ENCODE measurements around the gene LYZL2. TPM values are rescaled to one million over a fixed set of nuclear protein-coding genes. Genes with fewer than 3 reads are reported as not detected.

LYZL2 gene
- total RNA-seq, 1 experiment from 2014 or later = not detected

DNA sequence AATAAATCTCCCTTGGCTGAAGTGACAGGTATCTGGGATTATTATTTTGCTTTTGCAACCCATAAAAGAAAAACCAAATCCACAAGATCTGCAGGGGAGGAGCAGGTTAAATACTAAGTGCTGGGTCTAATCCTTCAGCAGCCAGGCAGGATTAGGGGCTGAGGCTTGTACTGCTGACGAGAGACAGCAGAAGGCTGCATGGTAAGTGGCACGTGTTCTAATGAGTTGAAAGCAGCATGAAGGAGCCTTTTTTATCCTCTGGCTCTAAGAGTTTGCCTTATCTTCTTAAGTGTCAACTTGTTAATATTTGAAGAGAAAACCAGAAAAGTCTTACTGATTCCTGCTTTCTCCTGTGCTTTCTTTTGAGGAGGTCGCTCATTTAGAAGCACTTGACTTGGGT, 50.0 kb downstream of the LYZL2 start:
- BruUV-seq (replicated peaks) = no TSS peak
- no peak for DNase-seq
- CTCF ChIA-PET = no interaction called here
- Mint-ChIP-seq H3K27me3 (ENCODE audit: unreplicated experiment) (no peaks in the 10 kb centered on the region), H3K4me3 (ENCODE audit: low read depth, unreplicated experiment) (no peak overlapping the region), H3K4me1 (ENCODE audit: low read depth, unreplicated experiment) (peaks cover 37% of the 10 kb centered on the region), H3K36me3 (ENCODE audit: insufficient read depth, unreplicated experiment) (no peaks in the 10 kb centered on the region), H3K27ac (ENCODE audit: unreplicated experiment) (no peak overlapping the region), H3K9me3 (ENCODE audit: low read depth, unreplicated experiment) (no peaks in the 10 kb centered on the region)
- TF ChIP-seq, protein P1, sequence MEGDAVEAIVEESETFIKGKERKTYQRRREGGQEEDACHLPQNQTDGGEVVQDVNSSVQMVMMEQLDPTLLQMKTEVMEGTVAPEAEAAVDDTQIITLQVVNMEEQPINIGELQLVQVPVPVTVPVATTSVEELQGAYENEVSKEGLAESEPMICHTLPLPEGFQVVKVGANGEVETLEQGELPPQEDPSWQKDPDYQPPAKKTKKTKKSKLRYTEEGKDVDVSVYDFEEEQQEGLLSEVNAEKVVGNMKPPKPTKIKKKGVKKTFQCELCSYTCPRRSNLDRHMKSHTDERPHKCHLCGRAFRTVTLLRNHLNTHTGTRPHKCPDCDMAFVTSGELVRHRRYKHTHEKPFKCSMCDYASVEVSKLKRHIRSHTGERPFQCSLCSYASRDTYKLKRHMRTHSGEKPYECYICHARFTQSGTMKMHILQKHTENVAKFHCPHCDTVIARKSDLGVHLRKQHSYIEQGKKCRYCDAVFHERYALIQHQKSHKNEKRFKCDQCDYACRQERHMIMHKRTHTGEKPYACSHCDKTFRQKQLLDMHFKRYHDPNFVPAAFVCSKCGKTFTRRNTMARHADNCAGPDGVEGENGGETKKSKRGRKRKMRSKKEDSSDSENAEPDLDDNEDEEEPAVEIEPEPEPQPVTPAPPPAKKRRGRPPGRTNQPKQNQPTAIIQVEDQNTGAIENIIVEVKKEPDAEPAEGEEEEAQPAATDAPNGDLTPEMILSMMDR (IDR thresholded peaks at IDR 0.05; ENCODE audit: unreplicated experiment) = no peak
- intact Hi-C loops (cut with micrococcal nuclease; ENCODE audit: unreplicated experiment) = no loop called here

DNA sequence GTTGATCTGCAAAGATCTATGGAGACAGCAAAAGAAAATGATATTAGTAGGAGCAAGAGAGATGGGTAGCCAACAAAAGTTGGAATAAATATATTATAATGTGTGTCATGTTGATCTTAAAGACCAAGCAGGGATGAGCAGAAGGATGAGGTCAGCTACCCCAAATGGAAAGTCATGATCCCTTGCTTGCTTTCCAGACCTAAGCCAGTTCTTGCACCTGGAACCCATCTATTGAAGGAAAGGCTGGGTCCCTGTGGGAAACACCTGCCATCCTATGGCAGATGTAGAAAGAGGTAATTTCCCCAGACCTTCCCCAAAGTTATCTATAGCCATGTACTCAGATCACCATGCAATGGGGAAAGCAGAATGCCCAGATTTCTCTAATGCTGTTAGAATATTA, 52.5 kb downstream of the LYZL2 start:
- TF ChIP-seq, protein P1 (IDR thresholded peaks at IDR 0.05; ENCODE audit: unreplicated experiment) = no peak
- H3K4me1 Mint-ChIP-seq (ENCODE audit: low read depth, unreplicated experiment) = peaks cover 14% of the 10 kb centered on the region
- no peaks in the 10 kb centered on the region for H3K27me3 Mint-ChIP-seq (ENCODE audit: unreplicated experiment)
- H3K36me3 Mint-ChIP-seq (ENCODE audit: insufficient read depth, unreplicated experiment) = no peaks in the 10 kb centered on the region
- no peak overlapping the region for H3K4me3 Mint-ChIP-seq (ENCODE audit: low read depth, unreplicated experiment)
- no TSS peak for BruUV-seq (replicated peaks)
- no peak overlapping the region for H3K27ac Mint-ChIP-seq (ENCODE audit: unreplicated experiment)
- H3K9me3 Mint-ChIP-seq (ENCODE audit: low read depth, unreplicated experiment) = no peaks in the 10 kb centered on the region
- intact Hi-C loops (cut with micrococcal nuclease; ENCODE audit: unreplicated experiment) = no loop called here
- CTCF ChIA-PET = no interaction called here
- DNase-seq = no peak

DNA sequence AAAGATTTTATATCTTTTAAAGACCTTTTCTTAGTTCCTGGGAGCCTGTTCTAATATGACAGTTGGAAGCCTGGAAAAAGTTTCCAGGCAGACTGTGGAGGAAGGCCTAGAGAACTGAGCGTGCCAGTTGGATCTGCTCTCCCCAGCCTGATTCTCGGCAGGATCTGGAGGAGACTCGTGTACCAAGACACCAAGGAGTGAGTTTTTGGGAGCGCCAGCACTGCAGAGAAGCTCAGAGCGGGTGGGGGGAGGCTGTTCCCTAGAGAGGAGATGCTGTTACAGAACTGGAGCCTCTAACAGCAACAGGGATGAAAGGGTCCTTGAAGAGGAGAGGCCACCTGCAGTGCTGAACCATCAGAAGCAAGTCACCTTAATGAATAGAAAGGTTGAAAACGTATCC, 52.9 kb downstream of the LYZL2 start:
- Mint-ChIP-seq H3K27me3 (ENCODE audit: unreplicated experiment) (no peaks in the 10 kb centered on the region), H3K4me1 (ENCODE audit: low read depth, unreplicated experiment) (peaks cover 10% of the 10 kb centered on the region), H3K27ac (ENCODE audit: unreplicated experiment) (no peak overlapping the region), H3K36me3 (ENCODE audit: insufficient read depth, unreplicated experiment) (no peaks in the 10 kb centered on the region), H3K9me3 (ENCODE audit: low read depth, unreplicated experiment) (no peaks in the 10 kb centered on the region), H3K4me3 (ENCODE audit: low read depth, unreplicated experiment) (no peak overlapping the region)
- intact Hi-C loops (cut with micrococcal nuclease; ENCODE audit: unreplicated experiment) = no loop called here
- BruUV-seq (replicated peaks) = no TSS peak
- TF ChIP-seq, protein P1 (IDR thresholded peaks at IDR 0.05; ENCODE audit: unreplicated experiment) = no peak
- DNase-seq = no peak
- CTCF ChIA-PET = no interaction called here

DNA sequence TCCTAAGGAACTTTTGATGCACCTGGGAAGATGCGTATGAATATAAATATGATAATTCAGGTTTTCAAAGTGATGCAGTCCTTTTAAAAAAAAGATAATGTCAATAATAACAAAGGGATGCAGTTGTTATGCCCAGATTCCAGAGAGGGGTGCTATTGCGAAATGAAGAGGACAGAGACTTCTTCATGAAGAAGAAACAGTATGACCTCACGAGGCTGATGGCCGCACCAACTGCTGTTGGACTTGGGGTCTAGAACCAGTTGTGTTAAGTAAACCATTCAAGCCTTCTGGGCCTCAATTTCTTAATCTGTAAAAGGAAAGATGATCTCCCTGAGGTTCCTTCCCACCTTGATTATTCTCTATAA, 55.1 kb downstream of the LYZL2 start:
- Mint-ChIP-seq H3K36me3 (ENCODE audit: insufficient read depth, unreplicated experiment) (no peaks in the 10 kb centered on the region), H3K9me3 (ENCODE audit: low read depth, unreplicated experiment) (peaks cover 2% of the 10 kb centered on the region), H3K27ac (ENCODE audit: unreplicated experiment) (no peak overlapping the region), H3K4me1 (ENCODE audit: low read depth, unreplicated experiment) (peaks cover 7% of the 10 kb centered on the region), H3K4me3 (ENCODE audit: low read depth, unreplicated experiment) (no peak overlapping the region), H3K27me3 (ENCODE audit: unreplicated experiment) (no peaks in the 10 kb centered on the region)
- intact Hi-C loops (cut with micrococcal nuclease; ENCODE audit: unreplicated experiment) = no loop called here
- no peak for DNase-seq
- CTCF ChIA-PET = no interaction called here
- TF ChIP-seq, protein P1 (IDR thresholded peaks at IDR 0.05; ENCODE audit: unreplicated experiment) = no peak
- BruUV-seq (replicated peaks) = no TSS peak

Data from Calu3 (cell line).